Measurements from ENCODE around the gene ZCCHC17. TPM values are rescaled to one million over a fixed set of nuclear protein-coding genes. Genes with fewer than 3 reads are reported as not detected.

ZCCHC17 gene
- polyA plus RNA-seq, 3 donors from 2014 or later = 72.0 to 133 (median 74.1) TPM

GRCh38 chr1:31413405-31414001, 116.7 kb downstream of the ZCCHC17 start:
- peaks cover 0 to 7% (median 3%) of the 10 kb centered on the region in 3 donors for H3K36me3 Mint-ChIP-seq
- H3K27ac Mint-ChIP-seq = peak overlapping the region in 2 of 6 donors; percentile 55 to 74
- peaks cover 6 to 15% of the 10 kb centered on the region in 2 donors for H3K4me1 Mint-ChIP-seq
- no peak for DNase-seq
- H3K9me3 Mint-ChIP-seq = peaks cover 0 to 1% (median 0%) of the 10 kb centered on the region in 6 donors
- H3K4me3 Mint-ChIP-seq = peak overlapping the region; percentile 82 to 97 (median 90)
- H3K27me3 Mint-ChIP-seq (ENCODE audit: low read depth in 3 of 3) = peaks cover 14 to 16% (median 14%) of the 10 kb centered on the region in 3 donors

Other genes starting within 250 kb of the ZCCHC17 start
- gene PUM1, start 231.3 kb upstream of the ZCCHC17 start, polyA plus RNA-seq = 100 to 1,000 TPM in 2 of 3 donors, 10 to 100 TPM in 1; 63.3 to 105 (median 103) TPM
- gene NKAIN1, start 57.1 kb upstream of the ZCCHC17 start, polyA plus RNA-seq = under 1 TPM in 1 of 3 donors, not detected in 2; 0.35 TPM
- gene SNRNP40, start 244 bp upstream of the ZCCHC17 start, polyA plus RNA-seq = 100 to 1,000 TPM in 2 of 3 donors, 10 to 100 TPM in 1; 80.7 to 150 (median 101) TPM
- gene FABP3, start 76.0 kb downstream of the ZCCHC17 start, polyA plus RNA-seq = not detected
- gene SERINC2, start 116.2 kb downstream of the ZCCHC17 start, polyA plus RNA-seq = not detected

Data from immature natural killer cell (primary cell).